Ovary (tissue), 9 donors: Measurements from ENCODE around the gene LGI2. TPM values are rescaled to one million over a fixed set of nuclear protein-coding genes. Genes with fewer than 3 reads are reported as not detected.

ENCODE experiments used
- DNase-seq, 5 donors: peaks; one replicate each; pipeline ENCODE4 v3.0.0-alpha.2; 2019 to 2020
- H3K27ac ChIP-seq, 2 donors: fragments of 200-600 bp; one replicate each; pipeline versions ENCODE4 v1.5.1 to v1.8.0; 2019 to 2022
- H3K27me3 ChIP-seq: fragments of 200-600 bp; one replicate; pipeline ENCODE4 v1.8.0; 2022
- H3K36me3 ChIP-seq: fragments of 200-600 bp; sonication (generic); one replicate; pipeline ENCODE4 v1.5.1; 2019
- H3K4me1 ChIP-seq: one replicate; pipeline ENCODE4 v1.8.1; 2013; ENCODE audit warnings: mild to moderate bottlenecking, moderate library complexity; ENCODE audit not compliant: insufficient read depth
- H3K4me3 ChIP-seq: fragments of 200-600 bp; sonication (generic); one replicate; pipeline ENCODE4 v1.5.1; 2017
- H3K9me3 ChIP-seq, 2 donors: fragments of 200-600 bp in 1 of 2; sonication (generic) in 1 of 2; one replicate each; pipeline versions ENCODE4 v1.5.1 to v1.8.1; 2013 to 2019; ENCODE audit warnings: mild to moderate bottlenecking in 1 of 2, moderate library complexity in 1 of 2
- EP300 ChIP-seq: sonication (generic); formaldehyde crosslinking; IDR thresholded peaks from one replicate; pipeline ENCODE4 v1.6.1; 2017; ENCODE audit warnings: antibody characterized with exemption
- POLR2A ChIP-seq: fragments of 450-650 bp; IDR thresholded peaks from one replicate; pipeline ENCODE4 v1.6.1; 2017; ENCODE audit warnings: antibody characterized with exemption, mild to moderate bottlenecking, moderate library complexity
- WGBS, 3 donors: extraction: QIAGEN DNeasy Blood & Tissue Kit in 1 of 3; methylation state at CpG; one replicate each; pipeline versions ENCODE4 v1.1.5 to v1.1.7; 2013 to 2017; 5-methylcytosine and 5-hydroxymethylcytosine counted together
- intact Hi-C, 4 donors: fragments of 100-400 bp; cut with DNase I; formaldehyde crosslinking; loops; one replicate each; pipeline versions ENCODE4 v1.11.0 to v1.15.1; 2022 to 2023
- polyA plus RNA-seq, 2 donors: library from polyadenylated mRNA; stranded (reverse); fragments of 200-250 nt in 1 of 2; fragments of 350-450 nt in 1 of 2; fragmentation: Illumina TruSeq in 1 of 2; extraction: RNeasy Lipid Tissue Mini Kit (QIAGEN cat#74804) in 1 of 2; gene quantifications; one replicate each; pipeline ENCODE4 v1.2.3, GENCODE V29; 2013 to 2014
- total RNA-seq, 7 donors: library from RNA; depleted of rRNA in 2 of 7; stranded (reverse); fragments of >200 nt in 2 of 7; fragmentation: NEBNext Ultra II Directional in 3 of 7; extraction: Animal tissue kit (Norgen Biotek cat#: 25700) in 3 of 7; gene quantifications; one replicate each; pipeline versions ENCODE4 v1.1.0 to v1.2.4, GENCODE V29; 2016 to 2023
- TF ChIP-seq, protein P1 (sequence below), 3 donors: fragments of 450-650 bp in 2 of 3; fragments of 200-600 bp in 1 of 3; IDR thresholded peaks; one replicate each; pipeline versions ENCODE4 v1.5.1 to v1.8.0; 2016 to 2022; ENCODE audit warnings: antibody characterized with exemption in 3 of 3, mild to moderate bottlenecking in 1 of 3
- donor health status: DM: no; HTN: no; CAD: no; lungs with moderate emphysema.
- donor health status: DM: no; HTN: no; CAD: no.
- donor health status: Bipolar disorder and iron deficiency.
- donor health status: DM: yes; HTN: yes; CAD: no.
- donor health status: DM: no; HTN: no; CAD: no.
- donor health status: DM: yes; HTN: yes; CAD: no.

LGI2 gene
- total and polyA plus RNA-seq, 9 donors = 0.36 to 19.8 (median 1.9) TPM

DNA sequence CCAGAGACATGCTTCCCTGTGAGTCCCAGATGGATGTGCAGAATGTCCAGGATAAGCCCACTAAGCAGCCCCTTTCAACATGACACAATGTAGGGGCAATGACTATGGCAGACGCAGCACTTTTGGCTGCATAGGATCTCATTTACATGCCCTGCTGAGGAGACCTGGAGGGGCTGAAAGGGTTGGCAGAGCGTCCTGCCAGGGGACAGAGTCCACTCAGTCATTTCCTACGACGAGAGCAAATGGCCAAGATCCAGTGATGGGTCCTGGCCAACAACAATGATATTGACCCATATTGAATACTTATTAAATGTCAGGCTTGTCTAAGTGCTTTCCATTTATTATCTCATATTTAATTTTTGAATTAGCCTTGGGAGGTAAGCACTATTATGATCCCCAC lies 41.4 kb downstream of the LGI2 start:
- WGBS, 3 donors = 86 to 87% (median 86%) methylated on average over 4 of the region's 4 CpGs
- no peaks in the 10 kb centered on the region for H3K36me3 ChIP-seq
- no peaks in the 10 kb centered on the region for H3K9me3 ChIP-seq
- intact Hi-C loops = loop anchor here in 1 of 4 donors (10.0 kb wide), 1 partner anchor 155 kb away; no protein-coding TSS in a partner anchor
- TF ChIP-seq POLR2A (no peak), EP300 (no peak)
- TF ChIP-seq, protein P1, sequence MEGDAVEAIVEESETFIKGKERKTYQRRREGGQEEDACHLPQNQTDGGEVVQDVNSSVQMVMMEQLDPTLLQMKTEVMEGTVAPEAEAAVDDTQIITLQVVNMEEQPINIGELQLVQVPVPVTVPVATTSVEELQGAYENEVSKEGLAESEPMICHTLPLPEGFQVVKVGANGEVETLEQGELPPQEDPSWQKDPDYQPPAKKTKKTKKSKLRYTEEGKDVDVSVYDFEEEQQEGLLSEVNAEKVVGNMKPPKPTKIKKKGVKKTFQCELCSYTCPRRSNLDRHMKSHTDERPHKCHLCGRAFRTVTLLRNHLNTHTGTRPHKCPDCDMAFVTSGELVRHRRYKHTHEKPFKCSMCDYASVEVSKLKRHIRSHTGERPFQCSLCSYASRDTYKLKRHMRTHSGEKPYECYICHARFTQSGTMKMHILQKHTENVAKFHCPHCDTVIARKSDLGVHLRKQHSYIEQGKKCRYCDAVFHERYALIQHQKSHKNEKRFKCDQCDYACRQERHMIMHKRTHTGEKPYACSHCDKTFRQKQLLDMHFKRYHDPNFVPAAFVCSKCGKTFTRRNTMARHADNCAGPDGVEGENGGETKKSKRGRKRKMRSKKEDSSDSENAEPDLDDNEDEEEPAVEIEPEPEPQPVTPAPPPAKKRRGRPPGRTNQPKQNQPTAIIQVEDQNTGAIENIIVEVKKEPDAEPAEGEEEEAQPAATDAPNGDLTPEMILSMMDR (IDR thresholded peaks at IDR 0.05) = no peak
- no peak overlapping the region for H3K27ac ChIP-seq
- no peaks in the 10 kb centered on the region for H3K27me3 ChIP-seq
- H3K4me3 ChIP-seq = no peak overlapping the region
- no peaks in the 10 kb centered on the region for H3K4me1 ChIP-seq
- no peak for DNase-seq

DNA sequence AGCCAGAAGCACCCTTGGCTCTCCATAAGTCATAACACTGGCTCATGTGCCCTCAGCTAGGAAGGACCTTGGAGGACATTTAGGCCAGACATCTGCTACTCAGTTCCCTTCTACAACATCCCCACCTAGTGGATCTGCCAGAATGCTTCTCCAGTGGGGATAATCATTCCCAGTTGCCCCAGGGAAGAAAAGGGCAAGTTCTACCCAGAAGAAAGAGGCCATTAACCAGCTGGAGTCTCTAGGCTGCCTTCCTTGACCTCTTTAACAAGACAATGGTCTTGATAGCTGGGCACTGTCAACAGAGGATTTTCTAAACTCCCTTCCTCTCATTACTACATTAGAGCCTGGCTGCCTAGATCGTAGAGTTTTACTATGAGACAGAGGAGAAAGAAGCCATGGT lies 42.0 kb downstream of the LGI2 start:
- WGBS, 3 donors = 67 to 75% (median 70%) methylated on average over 1 of the region's 1 CpG
- no peaks in the 10 kb centered on the region for H3K9me3 ChIP-seq
- no peak for TF ChIP-seq POLR2A
- no peak for TF ChIP-seq EP300
- TF ChIP-seq, protein P1 (IDR thresholded peaks at IDR 0.05) = no peak
- no peak for DNase-seq
- no peaks in the 10 kb centered on the region for H3K4me1 ChIP-seq
- H3K27ac ChIP-seq = no peak overlapping the region
- H3K36me3 ChIP-seq = no peaks in the 10 kb centered on the region
- H3K4me3 ChIP-seq = no peak overlapping the region
- intact Hi-C loops = loop anchor here in 1 of 4 donors (10.0 kb wide), 1 partner anchor 156 kb away; no protein-coding TSS in a partner anchor
- H3K27me3 ChIP-seq = no peaks in the 10 kb centered on the region

GRCh38 chr4:24984602-24985532 lies 45.9 kb downstream of the LGI2 start:
- Histone ChIP-seq H3K27ac (no peak overlapping the region), H3K27me3 (no peaks in the 10 kb centered on the region), H3K4me1 (no peaks in the 10 kb centered on the region), H3K9me3 (no peaks in the 10 kb centered on the region), H3K4me3 (no peak overlapping the region), H3K36me3 (no peaks in the 10 kb centered on the region)
- intact Hi-C loops = loop anchor here in 1 of 4 donors (10.0 kb wide), 1 partner anchor 160 kb away; no protein-coding TSS in a partner anchor
- no peak for DNase-seq
- TF ChIP-seq EP300 = no peak
- TF ChIP-seq, protein P1 (IDR thresholded peaks at IDR 0.05) = no peak
- TF ChIP-seq POLR2A = no peak
- 51 to 59% (median 54%) methylated on average over 6 of the region's 6 CpGs for WGBS, 3 donors

GRCh38 chr4:24980740-24981139 lies 50.0 kb downstream of the LGI2 start:
- intact Hi-C loops = loop anchor here in 1 of 4 donors (10.0 kb wide), 1 partner anchor 164 kb away; no protein-coding TSS in a partner anchor
- no peaks in the 10 kb centered on the region for H3K27me3 ChIP-seq
- TF ChIP-seq, protein P1 (IDR thresholded peaks at IDR 0.05) = no peak
- TF ChIP-seq EP300 (no peak), POLR2A (no peak)
- H3K4me3 ChIP-seq = no peak overlapping the region
- no peaks in the 10 kb centered on the region for H3K9me3 ChIP-seq
- no peaks in the 10 kb centered on the region for H3K4me1 ChIP-seq
- no peak for DNase-seq
- no peak overlapping the region for H3K27ac ChIP-seq
- 82 to 86% (median 85%) methylated on average over 5 of the region's 5 CpGs for WGBS, 3 donors
- no peaks in the 10 kb centered on the region for H3K36me3 ChIP-seq
